A549 treated with ZK216348 at 1 μM for 4 hours (cell line): ENCODE measurements around the gene ZNF484. TPM values are rescaled to one million over a fixed set of nuclear protein-coding genes. Genes with fewer than 3 reads are reported as not detected.

Experiments
- total RNA-seq: library from RNA; stranded (reverse); fragments of 200-300 nt; extraction: Qiagen RNA extraction; gene quantifications from 5 replicates; pipeline ENCODE4 v1.2.3, GENCODE V29; 2022; ENCODE audit warnings: low read depth

Gene ZNF484
- total RNA-seq = 2.0 to 3.4 TPM (median 2.1 TPM) in 5 replicates

DNA sequence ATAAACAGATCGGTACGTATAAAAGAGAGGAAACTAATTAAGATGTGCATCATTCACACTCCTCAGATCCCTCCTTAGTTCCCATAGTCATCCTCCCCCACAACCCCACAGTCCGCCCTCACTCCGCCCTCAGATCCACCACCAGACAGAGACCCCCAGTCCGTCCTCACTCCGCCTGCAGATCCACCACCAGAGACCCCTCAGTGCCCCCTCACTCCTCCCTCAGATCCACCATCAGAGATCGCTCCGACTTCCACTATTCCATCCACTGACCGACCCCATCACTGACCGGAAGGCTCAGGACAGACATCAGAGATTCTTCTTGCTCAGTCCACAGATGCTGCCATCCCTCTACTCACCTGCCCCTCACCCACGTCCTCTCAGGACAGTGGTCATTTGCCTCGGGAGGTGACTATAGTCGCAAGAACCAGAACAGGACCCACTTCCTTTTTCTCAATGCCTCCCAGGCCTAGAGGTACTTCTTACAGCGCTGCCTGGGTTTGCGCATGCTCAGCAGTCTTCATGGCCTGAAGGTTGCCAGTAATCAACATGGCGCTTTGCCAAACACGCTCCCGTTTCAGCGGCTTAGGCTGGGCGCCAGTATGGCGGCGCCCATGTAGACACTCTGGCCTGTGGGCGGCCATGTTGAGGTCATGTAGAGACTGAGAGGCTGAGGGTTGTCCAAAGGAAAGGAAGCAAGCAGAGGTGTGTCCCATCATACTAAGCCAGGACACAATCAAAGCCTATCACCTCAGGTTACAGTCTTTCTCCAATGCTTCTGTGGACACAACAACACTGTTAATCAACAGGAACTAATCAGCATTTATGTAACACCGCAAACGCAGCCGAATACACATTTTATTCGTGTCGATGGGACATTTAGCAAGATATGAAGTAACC lies at the start of gene ZNF484:
Gene ZNF484 (minus strand): TSS at position 508 of the 900 bp plus-strand sequence. CDS start 3,009 bp downstream, outside the sequence.

Other genes with a start within 250 kb of the ZNF484 start
- 11.1 to 14.1 TPM (median 13.0 TPM) in 5 replicates for gene IPPK, start 207.9 kb downstream of the ZNF484 start, total RNA-seq
- gene BICD2, start 113.2 kb downstream of the ZNF484 start, total RNA-seq = 23.5 to 37.2 TPM (median 32.2 TPM) in 5 replicates
- 0.13 to 0.36 TPM (median 0.17 TPM) in 5 replicates for gene FGD3, start 69.5 kb upstream of the ZNF484 start, total RNA-seq
- 0.50 to 1.2 TPM (median 0.88 TPM) in 5 replicates for gene SUSD3, start 180.7 kb upstream of the ZNF484 start, total RNA-seq
- gene CARD19, start 218.2 kb upstream of the ZNF484 start, total RNA-seq = 41.0 to 68.7 TPM (median 61.0 TPM) in 5 replicates